Femur (tissue), 1 donor: ENCODE measurements around the gene BRPF1.

ENCODE experiments used
- DNase-seq: peaks from one replicate; pipeline ENCODE4 v3.0.0-alpha.2; 2017

Gene BRPF1

GRCh38 chr3:9703736-9704346, 27.7 kb upstream of the BRPF1 start, which contains the start of gene CPNE9:
TSS of gene CPNE9 (plus strand) at chr3:9703833. CDS start at chr3:9703997, 164 bp downstream.
- DNase-seq: no peak

DNA sequence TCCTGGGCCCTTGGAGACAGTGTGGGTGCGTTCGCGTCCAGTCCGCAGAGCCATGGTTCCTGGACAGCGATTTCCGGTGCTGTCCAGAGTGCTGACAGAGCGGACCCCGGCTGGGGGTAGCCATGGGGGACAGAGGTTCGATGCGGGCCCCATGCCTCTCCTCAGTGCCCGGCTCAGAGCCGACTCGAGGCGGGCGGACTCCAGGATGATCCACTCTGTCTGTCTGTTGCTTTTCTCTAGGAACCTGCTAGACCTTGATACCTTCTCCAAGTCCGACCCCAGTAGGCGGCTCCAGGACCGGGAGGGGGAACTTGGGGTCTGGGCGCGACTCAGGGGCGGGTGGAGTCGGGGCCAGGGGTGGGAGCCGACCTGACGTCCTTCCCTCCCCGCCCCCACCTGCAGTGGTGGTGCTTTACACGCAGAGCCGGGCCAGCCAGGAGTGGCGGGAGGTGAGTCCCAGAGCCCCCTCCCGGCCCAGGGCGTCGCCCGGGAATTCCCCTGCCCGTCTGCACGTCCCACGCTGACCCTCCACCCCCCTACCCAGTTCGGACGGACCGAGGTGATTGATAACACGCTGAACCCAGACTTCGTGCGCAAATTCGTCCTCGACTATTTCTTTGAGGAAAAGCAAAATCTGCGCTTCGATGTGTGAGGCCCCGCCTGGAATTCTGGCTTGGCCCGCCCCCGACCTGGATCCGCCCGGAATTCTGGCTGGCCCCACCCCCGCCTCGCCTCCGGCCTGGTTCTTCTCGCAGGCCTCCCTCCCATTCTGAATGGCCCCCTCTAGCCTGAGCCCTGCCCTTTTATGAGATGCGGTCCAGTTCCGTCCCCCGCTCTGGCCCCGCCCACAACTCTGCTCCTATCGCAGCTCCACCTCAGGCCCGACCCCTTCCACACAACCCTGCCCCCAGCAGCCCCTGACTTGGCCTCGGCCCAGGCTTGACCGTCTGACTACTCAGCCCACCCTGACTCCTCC, 26.9 kb upstream of the BRPF1 start:
- peak; percentile 50 for DNase-seq

DNA sequence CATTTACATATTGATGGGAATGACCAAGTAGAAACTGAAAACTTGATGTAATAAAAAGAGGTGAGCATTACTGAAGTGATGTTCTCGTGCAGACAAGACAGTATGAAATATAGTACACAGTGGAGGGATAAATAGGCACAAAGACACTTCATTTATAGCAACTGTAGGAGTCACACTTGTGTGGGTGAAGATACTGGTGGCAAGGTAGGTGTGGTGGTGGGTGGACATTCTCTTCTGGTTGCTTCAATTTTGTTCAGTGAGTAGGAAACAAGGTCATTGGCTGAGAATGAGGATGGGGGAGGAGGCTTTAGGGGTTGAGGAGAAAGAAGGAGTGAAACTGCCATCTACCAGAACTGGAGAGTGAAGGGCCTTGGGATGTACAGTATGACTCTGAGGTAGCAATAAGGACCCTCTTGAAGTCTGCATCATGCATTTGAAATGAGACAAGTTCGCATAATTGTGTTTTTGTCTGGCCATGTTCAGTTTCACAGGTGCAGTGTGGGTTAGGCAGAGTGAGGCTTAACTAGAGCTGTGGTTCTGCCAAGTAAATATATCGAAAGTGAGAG, 21.3 kb upstream of the BRPF1 start:
- DNase-seq: no peak

GRCh38 chr3:9712415-9712814, 19.1 kb upstream of the BRPF1 start:
- no peak for DNase-seq

GRCh38 chr3:9713142-9713541, 18.4 kb upstream of the BRPF1 start:
- DNase-seq: no peak

DNA sequence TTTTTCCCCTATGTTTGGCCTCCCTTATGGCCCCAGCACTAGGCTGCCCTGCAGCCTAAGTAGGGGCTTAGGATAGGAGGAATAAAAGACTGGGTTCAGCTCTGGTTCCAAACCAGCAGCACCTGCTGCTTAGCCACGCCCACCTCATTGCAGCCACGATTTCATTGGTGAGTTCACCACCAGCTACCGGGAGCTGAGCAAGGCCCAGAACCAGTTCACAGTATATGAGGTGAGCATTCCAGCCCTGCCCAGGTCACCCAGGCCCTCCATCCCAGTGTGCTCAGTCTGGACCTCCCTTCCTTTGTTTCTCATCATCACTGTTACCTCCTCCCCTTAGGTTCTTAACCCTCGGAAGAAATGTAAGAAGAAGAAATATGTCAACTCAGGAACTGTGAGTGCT, 16.4 kb upstream of the BRPF1 start:
- no peak for DNase-seq

GRCh38 chr3:9715764-9716437, 15.6 kb upstream of the BRPF1 start:
- DNase-seq: peak; percentile 65

GRCh38 chr3:9716801-9717555, 14.6 kb upstream of the BRPF1 start:
- no peak for DNase-seq

- no peak for DNase-seq
Measured at GRCh38 chr3:9717563-9717962, 14.0 kb upstream of the BRPF1 start.

GRCh38 chr3:9718118-9718517, 13.4 kb upstream of the BRPF1 start:
- DNase-seq: no peak

- DNase-seq: no peak
Measured at GRCh38 chr3:9721015-9721699, 10.4 kb upstream of the BRPF1 start.

DNA sequence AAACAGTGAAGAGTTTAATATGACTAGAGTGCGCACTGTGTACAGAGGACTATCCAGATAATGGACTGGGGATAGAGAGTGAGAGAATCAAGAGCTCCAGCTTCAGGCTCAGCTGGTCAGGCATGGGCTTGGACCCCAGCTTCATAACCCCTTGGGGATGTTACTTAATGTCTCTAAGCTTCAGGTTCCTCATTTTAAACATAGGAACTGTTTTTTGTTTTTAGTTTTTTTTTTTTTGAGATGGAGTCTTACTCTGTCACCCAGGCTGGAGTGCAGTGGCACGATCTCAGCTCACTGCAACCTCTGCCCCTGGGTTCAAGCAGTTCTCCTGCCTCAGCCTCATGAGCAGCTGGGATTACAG, 9.9 kb upstream of the BRPF1 start:
- DNase-seq: no peak

DNA sequence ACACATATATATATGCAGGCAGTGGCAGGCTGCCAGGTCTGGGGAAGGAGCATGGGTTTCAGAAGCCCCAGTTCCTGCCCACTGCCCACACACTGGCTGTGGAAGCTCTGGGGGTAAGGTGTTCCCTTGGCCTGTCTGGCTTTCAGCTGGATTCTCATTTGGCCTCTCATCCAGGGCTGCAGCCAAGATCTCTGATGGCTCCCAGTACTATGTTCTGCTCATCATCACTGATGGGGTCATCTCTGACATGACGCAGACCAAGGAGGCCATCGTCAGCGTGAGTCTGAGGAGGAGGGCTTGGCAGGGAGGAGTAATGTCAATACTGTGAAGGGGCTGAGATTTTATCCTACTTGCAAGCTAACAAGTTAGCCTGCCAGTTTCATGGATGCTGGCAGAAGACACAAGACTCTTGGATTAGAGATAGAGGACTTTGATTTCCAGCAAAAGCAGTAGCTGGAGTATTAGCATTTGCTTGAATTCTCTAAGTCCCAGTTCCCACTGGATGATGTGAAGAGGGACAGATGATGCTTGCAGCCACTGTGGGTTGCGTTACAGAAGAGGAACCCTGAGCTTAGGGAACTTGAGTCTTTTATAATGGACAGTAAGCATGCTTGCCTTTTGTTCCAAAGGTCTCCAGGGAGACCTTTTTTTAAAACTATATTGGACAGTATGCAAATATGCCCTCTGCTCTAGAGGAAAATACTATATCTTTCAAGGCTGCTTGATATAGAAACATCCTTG, 5.6 kb upstream of the BRPF1 start:
- DNase-seq: no peak

DNA sequence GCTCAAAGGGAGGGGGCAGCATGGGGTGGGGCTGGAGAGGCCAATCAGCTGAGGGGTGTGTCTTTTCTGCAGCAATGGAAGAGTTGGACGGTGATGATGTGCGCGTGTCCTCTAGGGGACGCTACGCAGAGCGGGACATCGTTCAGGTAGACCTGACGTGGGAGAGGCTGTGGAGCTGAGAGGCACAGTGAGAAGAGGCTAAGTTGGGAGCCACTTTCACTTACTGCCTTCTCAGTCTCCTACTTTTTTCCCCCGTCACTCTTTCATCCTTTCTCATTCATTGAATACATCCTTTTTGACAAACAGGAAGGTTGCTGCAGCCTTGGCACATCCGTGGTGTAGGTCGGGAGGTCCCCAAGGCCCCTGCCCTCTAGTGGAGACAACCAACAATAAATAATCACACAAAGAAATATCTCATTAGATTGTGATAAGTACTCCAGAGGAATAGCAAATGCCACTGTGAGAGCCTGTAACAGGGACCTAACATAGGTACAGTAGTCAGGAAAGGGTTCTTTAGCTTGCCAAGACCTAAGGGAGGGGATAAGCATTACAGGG, 4.4 kb upstream of the BRPF1 start:
- no peak for DNase-seq

DNA sequence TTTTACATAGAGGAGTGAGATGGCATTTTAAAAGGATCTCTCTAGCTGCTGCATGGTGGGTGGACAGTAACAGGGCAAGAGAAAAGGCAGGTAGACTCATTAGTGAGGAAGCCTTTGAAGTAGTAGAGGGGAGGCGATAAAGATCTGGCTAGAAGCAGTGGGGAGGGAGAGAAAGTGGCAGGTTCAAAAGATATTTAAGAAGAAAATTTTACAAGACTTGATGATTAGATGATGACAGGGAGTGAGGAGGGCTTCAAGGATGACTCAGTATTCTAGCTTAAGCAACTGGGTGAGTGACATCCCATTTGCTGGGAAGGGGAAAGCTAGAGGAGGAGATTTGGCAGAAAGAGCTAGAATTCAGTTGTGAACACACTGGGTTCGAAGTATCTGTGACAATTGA, 3.8 kb upstream of the BRPF1 start:
- no peak for DNase-seq

GRCh38 chr3:9729419-9729818, 2.1 kb upstream of the BRPF1 start:
- DNase-seq: no peak

GRCh38 chr3:9730657-9731205, 804 bp upstream of the BRPF1 start:
- no peak for DNase-seq

DNA sequence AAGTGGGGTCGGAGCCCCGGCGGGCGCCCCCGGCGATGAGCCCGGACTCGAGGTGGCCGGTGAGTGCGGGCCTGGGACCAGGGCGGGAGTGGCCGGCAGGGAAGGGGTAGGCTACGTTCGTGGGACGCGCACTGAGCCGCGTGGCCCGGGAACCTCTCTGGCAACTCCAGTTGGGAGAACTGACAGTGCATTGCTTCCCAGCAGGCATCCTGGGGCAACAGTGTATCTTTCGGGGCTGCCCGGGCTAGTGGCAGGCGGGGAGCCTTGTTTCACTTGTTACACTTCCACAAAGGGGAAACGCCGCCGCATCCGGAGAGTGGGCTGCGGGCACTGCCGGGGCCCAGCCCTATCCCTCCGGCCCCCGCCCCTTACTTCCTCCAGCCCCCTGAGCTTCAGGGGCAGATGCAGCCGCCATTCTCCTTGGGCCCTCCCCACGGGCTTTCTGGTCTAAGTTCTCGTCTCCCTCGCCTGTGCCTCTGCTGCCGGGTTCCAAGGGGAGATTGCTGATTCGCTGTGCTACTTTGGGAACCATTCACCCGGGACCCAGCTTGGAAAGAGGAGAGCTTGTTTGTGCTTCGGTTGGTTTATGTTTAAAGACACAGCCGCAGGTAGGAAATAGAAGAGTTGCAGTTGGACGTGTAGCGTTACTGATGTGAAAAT, 675 bp downstream of the BRPF1 start:
- peak; percentile 38 for DNase-seq

GRCh38 chr3:9732740-9733115, 1.2 kb downstream of the BRPF1 start:
- no peak for DNase-seq

- no peak for DNase-seq
Measured at GRCh38 chr3:9736831-9737230, 5.3 kb downstream of the BRPF1 start.
